Activated T-helper 1 cell treated with Interleukin-2 at 50 U/mL for 16 hours (primary cell): ENCODE measurements around the gene CACNA1E.
"Not testable (repeated sequence)": the region's sequence is repeated elsewhere in the genome, so short reads cannot be mapped to it uniquely, and the experiment has no call there.

Experiments
- DNase-seq: peaks from one replicate; pipeline ENCODE4 v3.0.0-alpha.2; 2020; ENCODE audit warnings: low read depth

CACNA1E gene

DNA sequence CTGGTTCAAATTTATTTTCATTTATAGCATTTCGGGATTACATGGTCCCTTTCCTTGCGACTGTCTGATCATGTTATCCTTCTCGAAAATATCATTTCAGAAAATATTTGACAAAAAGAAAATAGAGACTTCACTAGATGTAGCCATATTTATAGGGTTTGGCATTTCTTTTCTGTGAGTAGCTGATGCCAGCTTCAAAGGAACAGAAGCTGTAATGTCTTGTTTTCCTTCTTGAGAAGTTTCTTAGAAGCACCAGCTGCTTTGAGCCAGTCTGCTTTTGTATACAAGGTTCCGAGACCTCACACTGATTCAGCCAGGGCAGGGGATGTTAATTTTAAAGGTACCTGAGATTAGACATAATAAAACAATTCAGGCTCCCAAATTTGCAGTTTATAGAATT is 329.9 kb downstream of the CACNA1E start:
- DNase-seq: no peak

GRCh38 chr1:181816608-181817007 is 333.3 kb downstream of the CACNA1E start:
- no peak for DNase-seq

DNA sequence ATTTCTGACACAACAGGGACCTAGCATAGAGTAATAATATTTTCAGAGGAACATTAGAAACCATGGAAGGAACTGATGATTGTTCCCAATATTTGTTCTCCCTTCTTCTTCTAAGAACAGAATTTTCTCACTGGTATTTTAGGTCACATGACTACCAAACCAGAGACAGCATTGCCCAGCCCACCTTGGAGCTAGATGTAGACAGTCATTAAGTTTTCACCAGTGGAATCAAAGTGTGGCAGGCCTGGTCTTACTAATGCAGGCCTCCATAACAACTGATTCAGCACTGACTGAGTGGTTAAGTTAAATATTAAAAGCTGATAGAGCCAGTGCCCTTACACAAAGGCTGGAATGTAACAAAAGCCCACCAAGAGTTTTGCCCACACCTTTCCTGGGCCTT is 333.8 kb downstream of the CACNA1E start:
- DNase-seq: no peak

DNA sequence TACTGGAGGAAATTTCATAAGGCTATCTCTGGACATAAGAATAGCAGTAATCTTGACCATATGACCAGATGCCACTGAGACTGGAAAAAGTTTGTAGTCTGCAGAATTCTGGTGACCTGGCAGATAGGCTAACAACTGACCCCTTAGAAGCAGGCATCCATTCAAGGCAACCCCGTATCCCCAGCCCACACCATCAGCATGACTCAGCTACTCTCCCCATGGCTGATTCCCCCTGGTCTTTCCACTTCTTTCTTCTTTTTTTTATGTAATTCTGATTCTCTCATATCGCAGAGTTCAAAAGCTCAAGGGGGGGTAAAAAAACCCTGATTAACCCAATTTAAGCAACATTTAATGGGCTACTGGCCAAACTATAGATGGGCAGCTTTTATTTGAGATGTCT is 335.1 kb downstream of the CACNA1E start:
- DNase-seq: no peak

DNA sequence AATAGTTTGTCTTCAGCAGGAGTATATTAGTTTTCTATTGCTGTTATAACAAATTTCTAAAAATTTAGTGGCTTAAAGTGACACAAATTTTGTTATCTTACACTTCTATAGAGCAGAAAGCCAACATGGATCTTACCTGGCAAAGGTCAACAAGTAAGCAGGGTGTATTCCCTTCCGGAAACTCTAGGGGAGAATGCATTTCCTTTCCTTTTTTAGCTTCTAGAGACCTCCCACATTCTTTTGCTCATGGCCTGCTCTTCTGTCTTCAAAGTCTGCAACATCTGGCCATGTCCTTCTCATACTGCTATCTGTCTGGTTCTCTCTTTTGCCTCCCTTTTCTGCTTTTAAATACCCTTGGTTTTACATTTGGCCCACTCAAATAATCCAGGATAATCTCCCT is 335.6 kb downstream of the CACNA1E start:
- no peak for DNase-seq

DNA sequence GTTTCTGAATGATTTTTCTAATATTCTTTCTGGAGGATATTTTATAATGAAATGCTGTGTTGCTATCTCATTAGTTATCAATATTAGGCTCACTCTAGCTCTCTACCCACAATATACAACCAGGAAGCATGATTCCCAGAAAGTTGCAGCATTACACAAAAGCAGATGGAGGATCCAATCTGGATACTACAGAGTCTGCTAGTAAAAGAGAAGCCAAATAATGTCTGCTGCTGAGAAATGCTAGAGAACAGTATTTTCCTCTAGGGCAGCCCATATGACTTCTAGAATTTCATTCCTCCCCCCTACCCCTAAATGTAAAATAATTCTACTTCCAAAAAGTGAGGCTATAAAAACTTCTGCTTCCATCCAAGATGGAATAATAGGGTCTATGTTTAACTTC is 338.4 kb downstream of the CACNA1E start:
- no peak for DNase-seq

- not testable (repeated sequence) for DNase-seq
These were observed 349.0 kb downstream of the CACNA1E start for GRCh38 chr1:181832173-181832880.

DNA sequence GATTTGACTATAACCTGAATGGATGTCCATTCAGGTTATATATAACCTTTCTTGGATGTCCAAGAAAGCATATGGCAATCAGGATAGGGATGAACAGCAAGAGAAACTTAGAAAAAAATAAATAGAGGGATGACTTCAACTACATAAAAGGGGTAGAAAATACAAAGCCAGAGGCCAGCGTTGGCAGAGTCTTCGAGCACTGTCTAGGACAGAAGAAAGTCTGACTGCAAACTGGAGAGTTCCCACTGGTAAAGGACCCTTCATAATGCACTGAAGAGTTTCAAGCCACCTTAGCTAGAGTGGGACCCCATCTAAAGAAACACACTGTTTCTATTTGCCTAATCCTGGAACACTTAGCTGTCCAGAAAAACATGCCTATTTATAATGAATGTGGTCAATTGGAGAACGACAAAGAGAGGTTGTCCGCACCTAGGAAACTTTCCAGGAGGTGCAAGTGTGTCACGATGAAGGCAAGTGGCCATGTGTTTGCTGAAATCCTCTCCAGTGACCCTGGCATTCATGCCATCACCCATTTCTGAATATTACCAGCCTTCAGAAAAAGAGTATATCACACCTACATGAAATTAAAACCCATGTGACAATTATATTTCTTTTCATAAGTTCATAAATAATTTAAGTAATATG is 362.8 kb downstream of the CACNA1E start:
- no peak for DNase-seq

DNA sequence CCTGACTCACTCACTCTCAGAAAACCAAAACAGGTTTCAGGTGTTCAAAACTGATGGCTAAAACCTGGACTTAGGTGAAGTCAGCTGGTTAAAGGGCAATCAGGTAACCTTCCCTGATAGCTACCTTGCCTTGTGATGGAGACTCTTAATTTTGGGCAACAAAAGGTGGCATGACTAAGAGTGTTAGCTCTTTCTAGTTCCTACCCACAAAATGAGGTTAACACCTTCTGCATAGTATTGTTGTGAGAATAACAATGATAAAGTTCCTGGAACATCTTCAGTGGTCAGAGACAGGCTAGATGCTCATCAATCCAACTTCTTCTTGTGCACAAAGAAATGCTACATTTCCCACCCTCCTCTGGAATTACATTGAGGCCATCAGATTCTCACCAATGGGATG is 363.4 kb downstream of the CACNA1E start:
- DNase-seq: no peak

- DNase-seq: no peak
These were observed 365.8 kb downstream of the CACNA1E start for GRCh38 chr1:181849071-181849470.

GRCh38 chr1:181854212-181854611 is 370.9 kb downstream of the CACNA1E start:
- DNase-seq: not testable (repeated sequence)

DNA sequence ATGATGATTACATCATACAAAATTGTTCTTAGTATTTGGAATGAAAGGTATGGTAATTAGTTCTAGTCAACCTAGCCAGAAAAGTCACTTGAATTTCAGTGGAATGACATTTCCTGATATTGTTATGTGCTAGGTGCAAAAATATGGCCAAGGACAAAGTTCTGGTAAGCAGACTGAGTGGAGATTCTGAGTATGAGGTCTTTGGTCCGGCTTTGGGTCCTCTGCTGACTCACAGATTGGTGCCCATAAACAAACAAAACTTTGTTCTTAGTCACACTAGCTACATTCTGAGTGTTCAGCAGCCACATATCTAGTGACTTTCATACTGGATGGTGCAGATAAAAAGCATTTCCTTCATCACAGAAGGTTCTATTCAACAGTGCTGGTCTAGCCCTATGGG is 372.1 kb downstream of the CACNA1E start:
- no peak for DNase-seq
